ENCODE results near the gene CDH16. TPM values are rescaled to one million over a fixed set of nuclear protein-coding genes. Genes with fewer than 3 reads are reported as not detected.
A peak's percentile ranks its signal among the peaks of the same experiment; 100 is the strongest.

Gene CDH16
- total RNA-seq, 1 donor from 2014 or later = 0.25 TPM

- H3K27ac ChIP-seq = peak overlapping the region; percentile 91
- no peak overlapping the region for H3K4me3 ChIP-seq
- intact Hi-C loops (cut with DNase I) = no loop called here
- TF ChIP-seq POLR2A (IDR thresholded peaks at IDR 0.05) (no peak), CTCF (IDR thresholded peaks at IDR 0.05) (no peak), POLR2AphosphoS5 (IDR thresholded peaks at IDR 0.05; ENCODE audit: insufficient read depth in 1 of 2, low read depth in 1 of 2) (no peak)
- DNase-seq (ENCODE audit: extremely low spot score in 2 of 2) = no peak
- no peaks in the 10 kb centered on the region for H3K36me3 ChIP-seq
- H3K4me1 ChIP-seq = peaks cover 33% of the 10 kb centered on the region
- no peaks in the 10 kb centered on the region for H3K27me3 ChIP-seq
- no peaks in the 10 kb centered on the region for H3K9me3 ChIP-seq
These were observed 13.6 kb downstream of the CDH16 start for GRCh38 chr16:66904846-66905632.

DNA sequence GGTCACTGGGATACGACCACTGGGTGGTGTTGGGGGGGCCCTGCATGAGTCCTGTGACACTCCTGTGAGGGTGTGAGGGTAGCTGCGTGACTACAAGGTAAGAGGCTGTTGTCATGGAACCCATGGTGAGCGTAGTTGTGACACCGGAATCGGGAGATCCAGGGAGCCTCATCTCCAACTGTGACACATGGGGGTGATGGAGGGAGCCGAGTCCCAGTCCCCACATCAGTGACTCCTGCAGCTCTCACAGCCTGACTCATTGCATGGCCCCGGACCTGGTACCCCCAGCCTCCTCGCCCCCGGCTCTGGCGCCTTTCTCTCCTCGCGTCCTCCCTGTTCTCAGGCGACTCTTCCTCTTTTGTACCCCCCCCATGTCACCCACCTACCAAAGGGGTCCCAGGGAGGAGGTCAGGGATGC, 14.2 kb downstream of the CDH16 start:
- peak overlapping the region; percentile 91 for H3K27ac ChIP-seq
- H3K4me3 ChIP-seq = no peak overlapping the region
- H3K27me3 ChIP-seq = no peaks in the 10 kb centered on the region
- H3K4me1 ChIP-seq = peaks cover 39% of the 10 kb centered on the region
- intact Hi-C loops (cut with DNase I) = no loop called here
- no peaks in the 10 kb centered on the region for H3K36me3 ChIP-seq
- DNase-seq (ENCODE audit: extremely low spot score in 2 of 2) = no peak
- TF ChIP-seq POLR2A (IDR thresholded peaks at IDR 0.05) (no peak), POLR2AphosphoS5 (IDR thresholded peaks at IDR 0.05; ENCODE audit: insufficient read depth in 1 of 2, low read depth in 1 of 2) (no peak), CTCF (IDR thresholded peaks at IDR 0.05) (no peak)
- H3K9me3 ChIP-seq = no peaks in the 10 kb centered on the region

GRCh38 chr16:66903544-66904427, 14.9 kb downstream of the CDH16 start:
- Histone ChIP-seq H3K4me1 (peaks cover 45% of the 10 kb centered on the region), H3K4me3 (no peak overlapping the region), H3K27me3 (no peaks in the 10 kb centered on the region), H3K36me3 (no peaks in the 10 kb centered on the region), H3K27ac (peak overlapping the region; percentile 91), H3K9me3 (no peaks in the 10 kb centered on the region)
- intact Hi-C loops (cut with DNase I) = no loop called here
- TF ChIP-seq POLR2AphosphoS5 (IDR thresholded peaks at IDR 0.05; ENCODE audit: insufficient read depth in 1 of 2, low read depth in 1 of 2) (no peak), POLR2A (IDR thresholded peaks at IDR 0.05) (no peak), CTCF (IDR thresholded peaks at IDR 0.05) (no peak)
- DNase-seq (ENCODE audit: extremely low spot score in 2 of 2) = no peak

DNA sequence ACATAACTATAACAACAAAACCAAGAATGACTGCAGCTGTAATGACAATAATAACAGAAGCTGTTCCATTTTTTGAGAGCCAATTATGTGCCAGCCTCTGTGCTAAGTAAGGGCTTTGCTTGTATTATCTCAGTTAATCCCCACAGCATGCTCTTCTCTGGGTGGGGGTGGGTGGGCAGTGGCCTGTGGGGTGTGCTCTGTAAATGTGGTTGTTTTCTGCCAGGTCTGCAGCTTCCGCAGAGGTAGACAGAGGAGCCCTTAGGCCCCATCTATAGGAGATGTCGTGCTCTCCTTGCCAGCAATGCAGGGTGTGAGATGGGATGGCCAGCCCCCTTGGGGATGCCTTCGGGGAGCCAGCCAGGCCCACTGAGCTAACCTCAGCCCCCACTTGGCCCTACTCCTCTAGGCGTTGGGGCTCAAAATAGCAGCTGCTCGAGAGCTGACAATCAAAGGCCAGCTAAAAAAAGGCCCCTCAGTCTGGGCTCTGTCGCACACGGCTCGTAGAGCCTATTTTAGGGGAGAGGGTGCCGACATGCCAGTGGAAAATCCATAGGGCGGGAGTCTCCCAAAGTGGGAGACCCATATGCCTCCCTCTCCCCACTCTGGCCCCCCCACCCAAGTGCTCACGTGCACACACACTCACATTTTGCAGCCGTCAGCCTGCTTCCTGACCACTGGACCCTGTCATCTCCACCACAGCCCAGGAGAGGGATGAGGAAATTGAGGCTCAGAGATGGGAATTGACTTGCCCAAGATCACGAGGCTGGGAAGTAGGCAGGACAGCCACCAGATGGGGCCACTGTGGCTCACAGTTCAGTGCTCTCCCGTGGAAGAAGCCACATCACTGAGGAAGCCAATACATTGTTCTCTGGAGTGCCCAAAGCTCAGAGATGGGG, 15.8 kb downstream of the CDH16 start:
- Histone ChIP-seq H3K27ac (peak overlapping the region; percentile 91), H3K4me1 (peaks cover 51% of the 10 kb centered on the region), H3K9me3 (no peaks in the 10 kb centered on the region), H3K36me3 (no peaks in the 10 kb centered on the region), H3K27me3 (no peaks in the 10 kb centered on the region), H3K4me3 (no peak overlapping the region)
- intact Hi-C loops (cut with DNase I) = no loop called here
- TF ChIP-seq POLR2AphosphoS5 (IDR thresholded peaks at IDR 0.05; ENCODE audit: insufficient read depth in 1 of 2, low read depth in 1 of 2) (no peak), POLR2A (IDR thresholded peaks at IDR 0.05) (no peak), CTCF (IDR thresholded peaks at IDR 0.05) (no peak)
- DNase-seq (ENCODE audit: extremely low spot score in 2 of 2) = no peak

Measured in vagina (tissue), 2 donors.